Gastrocnemius medialis (tissue), 4 donors: ENCODE results near the gene ROR2. TPM values are rescaled to one million over a fixed set of nuclear protein-coding genes. Genes with fewer than 3 reads are reported as not detected.

Experiments used
- ATAC-seq, 2 donors: fragments of 150-250 bp; one replicate each; pipeline ENCODE4 v1.9.1; 2016
- DNase-seq, 2 donors: peaks; one replicate each; pipeline ENCODE4 v3.0.0-alpha.2; 2019
- H3K27ac ChIP-seq, 4 donors: fragments of 200-600 bp; sonication (generic); 1 replicate in 1 of 4; 2 replicates in 3 of 4; pipeline ENCODE4 v1.5.1; 2016 to 2018; ENCODE audit warnings: mild to moderate bottlenecking in 2 of 4, moderate library complexity in 1 of 4
- H3K27me3 ChIP-seq, 3 donors: fragments of 200-600 bp; sonication (generic) in 2 of 3; 1 replicate in 1 of 3; 2 replicates in 2 of 3; pipeline versions ENCODE4 v1.5.1 to v1.6.0; 2016 to 2019; ENCODE audit warnings: mild to moderate bottlenecking in 1 of 3, moderate library complexity in 1 of 3
- H3K36me3 ChIP-seq, 2 donors: fragments of 200-600 bp; sonication (generic) in 1 of 2; one replicate each; pipeline ENCODE4 v1.5.1; 2017 to 2018
- H3K4me1 ChIP-seq, 2 donors: fragments of 200-600 bp; sonication (generic) in 1 of 2; one replicate each; pipeline ENCODE4 v1.5.1; 2016 to 2017; ENCODE audit warnings: mild to moderate bottlenecking in 2 of 2
- H3K4me3 ChIP-seq, 4 donors: fragments of 200-600 bp; sonication (generic) in 3 of 4; 1 replicate in 1 of 4; 2 replicates in 3 of 4; pipeline ENCODE4 v1.5.1; 2016 to 2019; ENCODE audit warnings: mild to moderate bottlenecking in 2 of 4
- H3K9me3 ChIP-seq, 3 donors: fragments of 200-600 bp; sonication (generic) in 2 of 3; 1 replicate in 1 of 3; 2 replicates in 2 of 3; pipeline ENCODE4 v1.5.1; 2016 to 2019
- POLR2A ChIP-seq, 2 donors: fragments of 450-650 bp; IDR thresholded peaks; one replicate each; pipeline ENCODE4 v1.6.1; 2017; ENCODE audit warnings: antibody characterized with exemption in 2 of 2, mild to moderate bottlenecking in 2 of 2, moderate library complexity in 2 of 2
- in situ Hi-C, 4 donors: fragments of 200-750 bp; cut with MboI; loops; one replicate each; pipeline versions ENCODE4 v1.15.0 to v1.8.0; 2017; ENCODE audit warnings: low sequenced_read_pairs in 4 of 4
- intact Hi-C: fragments of 100-400 bp; cut with DNase I; formaldehyde crosslinking; loops from one replicate; pipeline ENCODE4 v1.15.1; 2023; ENCODE audit warnings: low total_unique reads
- total RNA-seq, 4 donors: library from RNA; depleted of rRNA; stranded (reverse); fragments of >200 nt; gene quantifications; one replicate each; pipeline versions ENCODE4 v1.1.0 to v1.2.3, GENCODE V29; 2016
- TF ChIP-seq, protein P1 (sequence below), 5 experiments: fragments of 450-650 bp in 3 of 5; fragments of 200-600 bp in 2 of 5; sonication (generic) in 2 of 5; IDR thresholded peaks in 4 of 5; conservative IDR thresholded peaks in 1 of 5; 1 replicate in 4 of 5; 2 replicates in 1 of 5; pipeline ENCODE4 v1.5.1; 2016 to 2019; ENCODE audit warnings: antibody characterized with exemption in 5 of 5, mild to moderate bottlenecking in 3 of 5, moderate library complexity in 3 of 5

ROR2 gene
- total RNA-seq, 4 donors from 2014 or later: 0.15 to 1.2 (median 0.61) TPM

DNA sequence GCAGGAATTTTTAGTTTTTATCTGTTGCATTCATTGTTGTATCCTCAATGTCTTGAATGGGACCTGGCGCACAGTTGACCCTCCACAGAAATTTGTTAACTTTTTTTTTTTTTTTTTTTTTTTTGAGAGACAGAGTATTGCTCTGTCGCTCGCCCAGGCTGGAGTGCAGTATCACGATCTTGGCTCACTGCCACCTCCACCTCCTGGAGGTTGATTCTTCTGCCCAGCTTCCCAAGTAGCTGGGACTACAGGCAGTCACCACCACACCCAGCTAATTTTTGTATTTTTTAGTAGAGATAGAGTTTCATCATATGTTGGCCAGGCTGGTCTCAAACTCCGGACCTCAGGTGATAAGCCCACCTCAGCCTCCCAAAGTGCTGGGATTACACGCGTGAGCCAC, 205.9 kb downstream of the ROR2 start:
- in situ Hi-C loops: no loop called here
- no peak for ATAC-seq
- intact Hi-C loops: no loop called here
- no peaks in the 10 kb centered on the region for H3K36me3 ChIP-seq
- no peak overlapping the region for H3K27ac ChIP-seq
- TF ChIP-seq, protein P1, sequence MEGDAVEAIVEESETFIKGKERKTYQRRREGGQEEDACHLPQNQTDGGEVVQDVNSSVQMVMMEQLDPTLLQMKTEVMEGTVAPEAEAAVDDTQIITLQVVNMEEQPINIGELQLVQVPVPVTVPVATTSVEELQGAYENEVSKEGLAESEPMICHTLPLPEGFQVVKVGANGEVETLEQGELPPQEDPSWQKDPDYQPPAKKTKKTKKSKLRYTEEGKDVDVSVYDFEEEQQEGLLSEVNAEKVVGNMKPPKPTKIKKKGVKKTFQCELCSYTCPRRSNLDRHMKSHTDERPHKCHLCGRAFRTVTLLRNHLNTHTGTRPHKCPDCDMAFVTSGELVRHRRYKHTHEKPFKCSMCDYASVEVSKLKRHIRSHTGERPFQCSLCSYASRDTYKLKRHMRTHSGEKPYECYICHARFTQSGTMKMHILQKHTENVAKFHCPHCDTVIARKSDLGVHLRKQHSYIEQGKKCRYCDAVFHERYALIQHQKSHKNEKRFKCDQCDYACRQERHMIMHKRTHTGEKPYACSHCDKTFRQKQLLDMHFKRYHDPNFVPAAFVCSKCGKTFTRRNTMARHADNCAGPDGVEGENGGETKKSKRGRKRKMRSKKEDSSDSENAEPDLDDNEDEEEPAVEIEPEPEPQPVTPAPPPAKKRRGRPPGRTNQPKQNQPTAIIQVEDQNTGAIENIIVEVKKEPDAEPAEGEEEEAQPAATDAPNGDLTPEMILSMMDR (IDR thresholded peaks at IDR 0.05 in 4 of 5, conservative IDR thresholded peaks at IDR 0.05 in 1 of 5): no peak
- TF ChIP-seq POLR2A (IDR thresholded peaks at IDR 0.05): no peak
- DNase-seq: no peak
- no peak overlapping the region for H3K4me3 ChIP-seq
- no peaks in the 10 kb centered on the region for H3K27me3 ChIP-seq
- H3K4me1 ChIP-seq: no peaks in the 10 kb centered on the region
- H3K9me3 ChIP-seq: no peaks in the 10 kb centered on the region

DNA sequence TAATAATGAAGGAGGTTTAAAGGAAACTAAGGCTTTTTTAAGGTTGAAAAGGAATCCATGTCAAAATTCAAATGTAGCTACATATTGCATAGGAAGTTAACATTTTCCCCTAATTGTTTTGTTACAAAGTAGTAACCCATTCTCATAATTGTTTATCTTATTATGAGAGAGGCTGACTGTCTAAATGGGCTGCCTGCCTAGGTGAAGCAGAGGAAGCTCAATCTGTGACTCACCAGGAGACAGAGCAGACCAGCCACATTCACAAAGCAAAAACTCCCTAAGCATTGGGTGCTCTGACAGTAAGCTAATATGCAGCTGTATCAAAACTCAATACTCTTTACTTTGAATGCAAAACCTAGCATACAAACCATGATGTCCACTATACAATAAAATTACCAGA, 208.5 kb downstream of the ROR2 start:
- Histone ChIP-seq H3K4me3 (no peak overlapping the region), H3K36me3 (no peaks in the 10 kb centered on the region), H3K27me3 (no peaks in the 10 kb centered on the region), H3K4me1 (no peaks in the 10 kb centered on the region), H3K9me3 (no peaks in the 10 kb centered on the region), H3K27ac (no peak overlapping the region)
- ATAC-seq (no peak), DNase-seq (no peak)
- intact Hi-C loops (no loop called here), in situ Hi-C loops (no loop called here)
- no peak for TF ChIP-seq POLR2A (IDR thresholded peaks at IDR 0.05)
- TF ChIP-seq, protein P1 (IDR thresholded peaks at IDR 0.05 in 4 of 5, conservative IDR thresholded peaks at IDR 0.05 in 1 of 5): no peak

DNA sequence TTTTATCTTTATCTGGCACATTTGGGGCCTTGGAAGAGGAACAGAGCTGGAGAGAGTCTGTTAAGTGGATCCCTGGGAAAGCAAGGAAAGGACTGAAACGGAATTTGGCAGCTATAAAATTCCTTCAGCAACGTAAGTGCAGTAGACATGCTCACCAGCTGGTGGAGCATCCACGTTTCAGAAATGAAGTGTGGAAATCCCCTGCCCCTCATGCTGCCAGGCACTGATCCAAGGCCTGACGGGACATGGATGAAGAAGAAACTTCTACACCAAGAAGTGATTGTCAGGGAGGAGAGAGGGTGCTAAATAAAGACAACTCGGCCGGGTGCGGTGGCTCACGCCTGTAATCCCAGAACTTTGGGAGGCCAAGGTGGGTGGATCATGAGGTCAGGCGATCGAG, 209.3 kb downstream of the ROR2 start:
- TF ChIP-seq POLR2A (IDR thresholded peaks at IDR 0.05): no peak
- TF ChIP-seq, protein P1 (IDR thresholded peaks at IDR 0.05 in 4 of 5, conservative IDR thresholded peaks at IDR 0.05 in 1 of 5): no peak
- Histone ChIP-seq H3K4me3 (no peak overlapping the region), H3K4me1 (no peaks in the 10 kb centered on the region), H3K9me3 (no peaks in the 10 kb centered on the region), H3K27me3 (no peaks in the 10 kb centered on the region), H3K36me3 (no peaks in the 10 kb centered on the region), H3K27ac (no peak overlapping the region)
- ATAC-seq (no peak), DNase-seq (no peak)
- intact Hi-C loops (no loop called here), in situ Hi-C loops (no loop called here)

DNA sequence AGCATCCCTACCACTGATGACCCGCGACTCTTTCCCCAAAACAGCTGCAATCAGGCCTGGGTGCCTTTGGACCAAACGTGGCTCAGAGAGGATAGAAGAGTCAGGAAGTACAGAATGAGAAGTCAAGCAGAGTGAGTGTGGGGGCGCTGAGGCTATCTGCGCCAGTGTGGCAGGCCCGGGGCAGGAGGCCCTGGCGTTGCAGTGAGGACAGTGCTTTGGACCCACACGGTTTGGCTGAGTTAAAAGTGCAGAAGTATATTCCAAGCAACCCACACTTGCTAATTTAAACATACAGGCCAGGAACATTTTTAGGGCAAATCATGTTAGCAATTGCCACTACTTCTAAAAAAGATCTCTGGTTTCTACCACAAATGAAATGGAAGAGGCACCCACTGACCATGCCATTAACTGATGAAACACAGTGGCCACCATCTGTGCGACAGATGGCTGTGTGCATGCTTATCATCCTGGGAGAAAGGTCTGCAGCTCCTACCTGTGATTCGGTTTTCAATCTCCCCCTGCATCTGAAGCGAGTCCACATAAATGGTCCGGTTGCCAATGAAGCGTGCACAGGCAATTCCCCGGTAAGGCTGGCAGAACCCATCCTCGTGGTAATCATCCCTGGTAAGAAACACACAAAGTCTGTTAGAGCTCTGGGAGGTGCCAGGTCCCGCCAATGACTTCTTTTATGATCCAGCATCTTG, 213.0 kb downstream of the ROR2 start:
- no peaks in the 10 kb centered on the region for H3K9me3 ChIP-seq
- no peak for ATAC-seq
- no peaks in the 10 kb centered on the region for H3K27me3 ChIP-seq
- no peak for DNase-seq
- in situ Hi-C loops (no loop called here), intact Hi-C loops (no loop called here)
- no peak overlapping the region for H3K27ac ChIP-seq
- H3K36me3 ChIP-seq: no peaks in the 10 kb centered on the region
- TF ChIP-seq POLR2A (IDR thresholded peaks at IDR 0.05): no peak
- TF ChIP-seq, protein P1 (IDR thresholded peaks at IDR 0.05 in 4 of 5, conservative IDR thresholded peaks at IDR 0.05 in 1 of 5): no peak
- H3K4me3 ChIP-seq: no peak overlapping the region
- H3K4me1 ChIP-seq: no peaks in the 10 kb centered on the region

DNA sequence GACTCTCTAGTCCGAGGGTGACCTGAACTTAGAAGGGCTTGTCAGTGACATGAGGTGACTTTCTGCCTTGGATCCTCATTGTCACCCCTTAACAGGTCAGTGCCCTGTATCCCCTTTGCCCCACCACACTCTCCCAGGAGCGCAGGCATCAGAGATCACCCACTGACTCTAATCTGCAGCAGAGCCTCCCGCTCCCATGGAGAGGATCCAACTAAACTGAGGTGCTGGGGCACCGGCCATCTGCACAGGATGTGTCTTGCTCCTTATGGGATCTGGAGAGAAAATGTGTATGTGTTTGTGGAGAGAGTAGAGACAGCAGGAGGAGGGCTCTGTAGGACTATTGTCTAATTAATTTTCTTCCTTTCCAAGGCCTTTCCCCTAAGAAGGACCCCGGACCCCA, 213.7 kb downstream of the ROR2 start:
- in situ Hi-C loops: no loop called here
- no peak for ATAC-seq
- Histone ChIP-seq H3K4me1 (no peaks in the 10 kb centered on the region), H3K27ac (no peak overlapping the region), H3K36me3 (no peaks in the 10 kb centered on the region), H3K4me3 (no peak overlapping the region), H3K9me3 (no peaks in the 10 kb centered on the region), H3K27me3 (no peaks in the 10 kb centered on the region)
- no peak for DNase-seq
- TF ChIP-seq, protein P1 (IDR thresholded peaks at IDR 0.05 in 4 of 5, conservative IDR thresholded peaks at IDR 0.05 in 1 of 5): no peak
- no peak for TF ChIP-seq POLR2A (IDR thresholded peaks at IDR 0.05)
- intact Hi-C loops: no loop called here
